Coronary artery (tissue), 2 donors: Measurements from ENCODE around the gene KCNAB1.
A peak's percentile ranks its signal among the peaks of the same experiment; 100 is the strongest.

Experiments used
- DNase-seq: peaks from one replicate; pipeline ENCODE4 v3.0.0-alpha.2; 2017; ENCODE audit warnings: low spot score
- H3K27ac ChIP-seq, 2 donors: fragments of 200-600 bp; sonication (generic); one replicate each; pipeline ENCODE4 v1.5.1; 2016 to 2019
- H3K4me3 ChIP-seq: fragments of 200-600 bp; sonication (generic); 2 replicates; pipeline ENCODE4 v1.5.1; 2016; ENCODE audit warnings: mild to moderate bottlenecking, moderate library complexity
- TF ChIP-seq, protein P1 (sequence below): fragments of 200-600 bp; sonication (generic); IDR thresholded peaks from one replicate; pipeline ENCODE4 v1.5.1; 2019; ENCODE audit warnings: antibody characterized with exemption

Gene KCNAB1

DNA sequence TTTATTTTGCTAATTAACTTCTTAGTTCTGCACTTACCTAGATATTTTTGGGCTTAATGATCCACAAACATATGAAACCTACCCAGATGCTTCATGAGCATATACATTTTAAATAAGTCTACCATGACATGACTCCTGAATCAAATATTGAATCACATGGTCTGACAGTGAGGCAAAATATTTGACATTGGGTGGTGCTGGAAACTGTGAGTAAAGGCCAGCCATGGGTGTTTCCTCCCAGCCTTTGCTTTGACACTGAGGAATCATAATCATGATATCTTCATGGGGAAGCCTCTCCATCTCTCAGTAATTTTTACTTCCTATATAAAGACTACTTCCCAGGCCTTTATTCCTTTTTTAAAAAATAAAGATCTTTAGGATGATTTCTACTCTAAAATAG is 457.4 kb downstream of the KCNAB1 start:
- TF ChIP-seq, protein P1, sequence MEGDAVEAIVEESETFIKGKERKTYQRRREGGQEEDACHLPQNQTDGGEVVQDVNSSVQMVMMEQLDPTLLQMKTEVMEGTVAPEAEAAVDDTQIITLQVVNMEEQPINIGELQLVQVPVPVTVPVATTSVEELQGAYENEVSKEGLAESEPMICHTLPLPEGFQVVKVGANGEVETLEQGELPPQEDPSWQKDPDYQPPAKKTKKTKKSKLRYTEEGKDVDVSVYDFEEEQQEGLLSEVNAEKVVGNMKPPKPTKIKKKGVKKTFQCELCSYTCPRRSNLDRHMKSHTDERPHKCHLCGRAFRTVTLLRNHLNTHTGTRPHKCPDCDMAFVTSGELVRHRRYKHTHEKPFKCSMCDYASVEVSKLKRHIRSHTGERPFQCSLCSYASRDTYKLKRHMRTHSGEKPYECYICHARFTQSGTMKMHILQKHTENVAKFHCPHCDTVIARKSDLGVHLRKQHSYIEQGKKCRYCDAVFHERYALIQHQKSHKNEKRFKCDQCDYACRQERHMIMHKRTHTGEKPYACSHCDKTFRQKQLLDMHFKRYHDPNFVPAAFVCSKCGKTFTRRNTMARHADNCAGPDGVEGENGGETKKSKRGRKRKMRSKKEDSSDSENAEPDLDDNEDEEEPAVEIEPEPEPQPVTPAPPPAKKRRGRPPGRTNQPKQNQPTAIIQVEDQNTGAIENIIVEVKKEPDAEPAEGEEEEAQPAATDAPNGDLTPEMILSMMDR, result no peak

DNA sequence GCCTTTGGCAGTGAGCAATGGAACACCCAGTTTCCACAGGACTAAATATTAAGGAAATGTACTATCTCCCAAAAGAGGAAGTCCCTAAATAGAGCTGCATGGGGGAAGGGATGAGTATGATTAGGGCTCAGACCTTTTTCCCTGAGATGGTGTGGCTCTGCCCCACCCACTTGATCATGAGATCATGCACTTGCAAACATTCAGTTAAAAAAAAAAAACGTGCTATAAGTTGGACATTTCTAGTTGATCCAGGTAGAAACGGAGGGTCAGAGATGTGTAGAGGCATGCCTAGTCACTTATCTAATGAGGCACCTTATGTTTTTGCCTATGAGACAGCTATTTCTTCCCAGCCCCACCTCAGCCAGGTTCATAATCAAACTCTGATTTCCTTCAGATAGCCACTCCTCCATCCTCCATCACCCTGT is 459.1 kb downstream of the KCNAB1 start:
- no peak overlapping the region for H3K27ac ChIP-seq
- no peak overlapping the region for H3K4me3 ChIP-seq
- TF ChIP-seq, protein P1, result no peak
- DNase-seq, result no peak

More for the DNA sequence above, 457.4 kb downstream of the KCNAB1 start:
- Histone ChIP-seq H3K27ac (no peak overlapping the region), H3K4me3 (no peak overlapping the region)
- no peak for DNase-seq

DNA sequence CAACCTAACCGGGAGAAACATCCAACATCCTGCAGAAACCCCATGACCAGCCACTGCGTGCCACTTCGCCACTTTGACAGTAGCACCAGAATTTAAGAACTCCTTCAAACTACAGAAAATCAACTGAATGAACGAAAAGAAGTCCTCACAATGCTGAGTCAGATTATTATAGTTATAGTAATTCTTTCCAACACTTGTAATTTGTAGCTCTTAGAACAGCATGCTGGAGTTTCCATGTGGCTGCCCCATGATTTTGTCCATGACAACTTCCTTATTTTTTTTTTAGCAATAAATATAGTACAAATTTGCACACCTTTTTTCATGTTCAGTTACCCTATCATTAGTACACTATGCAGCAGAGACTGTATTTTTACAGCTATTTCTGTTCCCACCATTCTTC is 460.7 kb downstream of the KCNAB1 start:
- TF ChIP-seq, protein P1, result no peak
- no peak for DNase-seq
- Histone ChIP-seq H3K27ac (no peak overlapping the region), H3K4me3 (no peak overlapping the region)

DNA sequence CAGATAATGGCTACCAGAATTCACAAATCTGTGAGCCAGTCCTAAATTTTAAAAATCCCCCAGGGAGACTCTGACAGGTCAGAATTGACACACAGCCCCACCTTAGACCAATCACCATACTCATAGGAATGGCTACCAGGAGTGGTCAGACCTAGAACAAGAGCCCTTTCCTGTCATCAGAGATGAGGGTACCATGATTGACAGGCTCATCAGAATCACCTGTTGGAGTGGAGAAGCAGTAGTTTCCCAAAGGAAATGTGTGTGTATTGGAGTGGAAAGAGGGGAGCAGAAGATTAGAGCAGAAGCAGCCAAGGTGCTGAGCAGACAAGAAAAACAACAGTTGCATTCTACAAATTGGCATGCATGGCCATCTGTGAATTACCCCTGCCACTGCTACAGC is 461.6 kb downstream of the KCNAB1 start:
- H3K4me3 ChIP-seq, result no peak overlapping the region
- TF ChIP-seq, protein P1, result no peak
- no peak for DNase-seq
- no peak overlapping the region for H3K27ac ChIP-seq

DNA sequence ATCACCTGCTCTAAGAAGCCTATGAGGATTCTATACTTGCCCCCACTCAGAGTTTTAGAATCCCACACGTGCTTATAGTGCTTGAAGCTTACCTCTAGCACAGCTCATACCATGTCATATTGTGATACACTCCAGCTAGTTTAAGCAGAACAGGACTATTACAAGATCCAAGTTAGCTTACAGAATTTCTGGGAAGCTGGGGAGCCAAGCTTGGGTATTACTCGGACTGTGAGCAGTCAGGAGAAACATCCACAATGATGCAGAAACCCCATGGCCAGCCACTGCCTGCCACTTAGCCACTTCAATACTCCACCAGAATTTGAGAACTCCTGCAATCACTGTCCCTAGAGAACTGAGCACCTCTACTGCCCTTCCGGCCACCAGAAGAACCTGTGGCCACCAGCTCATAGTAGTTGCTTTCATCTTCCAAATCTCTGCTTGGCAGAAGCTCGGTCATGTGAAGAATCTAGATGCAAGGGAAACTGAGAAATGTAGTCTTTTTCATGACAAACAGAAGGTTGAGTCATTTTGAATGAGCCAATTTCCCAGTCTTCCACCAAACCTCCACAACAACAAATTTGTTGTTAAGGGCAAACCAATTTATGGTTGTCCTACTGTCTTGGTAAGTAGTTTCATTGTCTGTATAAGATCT is 462.3 kb downstream of the KCNAB1 start:
- DNase-seq, result no peak
- Histone ChIP-seq H3K27ac (no peak overlapping the region), H3K4me3 (no peak overlapping the region)
- TF ChIP-seq, protein P1, result no peak

DNA sequence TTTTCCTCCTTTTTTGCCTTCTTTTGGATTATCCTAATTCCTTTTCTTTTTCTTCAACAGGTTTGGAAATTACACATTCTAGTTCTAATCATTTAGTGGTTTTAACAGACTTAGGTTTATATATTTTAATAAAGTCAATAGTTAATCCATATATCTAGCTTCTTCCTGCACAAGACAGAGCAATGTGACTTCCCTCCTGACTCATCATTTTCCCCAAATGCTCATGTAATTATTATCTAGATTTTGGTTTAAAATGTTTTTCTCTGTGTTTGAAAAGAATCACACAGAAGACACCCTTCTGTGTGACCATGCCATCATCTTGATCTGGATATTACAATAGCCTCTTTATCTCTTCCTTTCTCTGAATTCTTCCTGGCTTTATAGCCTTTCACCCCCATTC is 463.1 kb downstream of the KCNAB1 start:
- H3K27ac ChIP-seq, result no peak overlapping the region
- no peak overlapping the region for H3K4me3 ChIP-seq
- no peak for DNase-seq
- TF ChIP-seq, protein P1, result no peak

DNA sequence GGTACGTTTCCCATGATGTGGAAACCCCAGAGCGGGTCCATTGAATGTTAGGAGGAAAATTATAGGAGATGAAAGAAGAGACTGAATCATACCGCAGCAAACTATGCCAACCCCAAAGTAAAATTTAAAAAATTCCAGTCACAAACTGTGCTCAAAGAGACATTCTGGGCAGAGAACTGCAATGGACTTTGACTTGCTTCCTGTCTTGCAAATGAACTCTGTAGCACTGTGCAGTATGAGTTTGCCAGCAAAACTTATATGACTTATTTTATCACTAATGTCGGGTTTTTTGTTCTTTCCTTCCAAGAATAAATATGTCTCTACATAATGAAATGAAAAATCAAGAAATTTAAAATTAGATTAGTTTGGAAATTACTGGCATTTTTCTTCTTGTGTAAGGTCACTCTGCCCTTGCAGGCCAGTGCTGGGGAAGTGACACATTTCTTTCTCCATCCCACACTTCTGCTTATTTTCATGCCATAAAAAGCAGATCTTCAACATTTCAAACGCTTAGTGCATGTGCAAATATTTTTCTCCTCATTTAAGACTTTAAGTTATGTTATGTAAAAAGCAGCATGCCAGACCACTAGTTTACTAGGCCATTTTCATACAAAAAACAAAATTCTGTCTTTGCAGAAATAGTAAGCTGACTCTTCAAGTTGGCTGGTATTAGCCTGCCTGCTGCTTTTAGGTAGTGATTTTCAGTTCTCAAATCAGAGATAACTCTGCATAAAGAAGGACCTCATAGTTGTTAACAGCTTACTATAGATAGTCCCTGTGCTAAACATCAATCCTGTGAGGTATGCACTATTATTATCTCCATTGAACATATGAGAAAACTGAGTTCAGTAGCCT is 466.8 kb downstream of the KCNAB1 start:
- TF ChIP-seq, protein P1, result no peak
- Histone ChIP-seq H3K27ac (peak overlapping the region in 1 of 2 donors; percentile 10), H3K4me3 (no peak overlapping the region)
- no peak for DNase-seq
